Testis (tissue), 3 donors: ENCODE results near the gene MRPS27. TPM values are rescaled to one million over a fixed set of nuclear protein-coding genes. Genes with fewer than 3 reads are reported as not detected.
"Not testable (repeated sequence)": the region's sequence is repeated elsewhere in the genome, so short reads cannot be mapped to it uniquely, and the experiment has no call there.

Experiments used
- DNase-seq: peaks from one replicate; pipeline ENCODE4 v3.0.0-alpha.2; 2019
- H3K27ac ChIP-seq, 2 donors: fragments of 200-600 bp; sonication (generic); one replicate each; pipeline ENCODE4 v1.5.1; 2019
- H3K27me3 ChIP-seq: fragments of 200-600 bp; sonication (generic); one replicate; pipeline ENCODE4 v1.5.1; 2019
- H3K36me3 ChIP-seq: fragments of 200-600 bp; sonication (generic); one replicate; pipeline ENCODE4 v1.5.1; 2017; ENCODE audit warnings: low read depth; ENCODE audit errors: missing control alignments
- H3K4me1 ChIP-seq: fragments of 200-600 bp; sonication (generic); one replicate; pipeline ENCODE4 v1.5.1; 2019
- H3K4me3 ChIP-seq, 2 donors: fragments of 200-600 bp; sonication (generic); one replicate each; pipeline ENCODE4 v1.5.1; 2017 to 2019
- H3K9me3 ChIP-seq: fragments of 200-600 bp; sonication (generic); one replicate; pipeline ENCODE4 v1.5.1; 2017
- POLR2A ChIP-seq: fragments of 450-650 bp; IDR thresholded peaks from one replicate; pipeline ENCODE4 v1.6.1; 2017; ENCODE audit warnings: antibody characterized with exemption, mild to moderate bottlenecking, moderate library complexity
- WGBS, 2 donors: methylation state at CpG; one replicate each; pipeline ENCODE4 v1.1.5; 2018; 5-methylcytosine and 5-hydroxymethylcytosine counted together
- intact Hi-C: fragments of 100-400 bp; cut with DNase I; formaldehyde crosslinking; loops from one replicate; pipeline ENCODE4 v1.15.1; 2023; ENCODE audit warnings: low total_unique reads
- polyA plus RNA-seq: library from polyadenylated mRNA; stranded (reverse); fragments of 350-450 nt; fragmentation: Illumina TruSeq; extraction: RNeasy Lipid Tissue Mini Kit (QIAGEN cat#74804); gene quantifications from one replicate; pipeline ENCODE4 v1.2.3, GENCODE V29; 2014; ENCODE audit warnings: low read depth, low replicate concordance; ENCODE audit not compliant: insufficient read depth
- total RNA-seq, 2 donors: library from RNA; depleted of rRNA; stranded (reverse); fragments of >200 nt; gene quantifications; one replicate each; pipeline ENCODE4 v1.2.3, GENCODE V29; 2016
- TF ChIP-seq, protein P1 (sequence below), 3 experiments: fragments of 450-650 bp in 2 of 3; fragments of 200-600 bp in 1 of 3; sonication (generic) in 1 of 3; IDR thresholded peaks; one replicate each; pipeline ENCODE4 v1.5.1; 2016 to 2019; ENCODE audit warnings: antibody characterized with exemption in 3 of 3, mild to moderate bottlenecking in 2 of 3, moderate library complexity in 1 of 3

Gene MRPS27
- total and polyA plus RNA-seq, 3 donors from 2014 or later: 35.7 to 42.6 (median 41.6) TPM

DNA sequence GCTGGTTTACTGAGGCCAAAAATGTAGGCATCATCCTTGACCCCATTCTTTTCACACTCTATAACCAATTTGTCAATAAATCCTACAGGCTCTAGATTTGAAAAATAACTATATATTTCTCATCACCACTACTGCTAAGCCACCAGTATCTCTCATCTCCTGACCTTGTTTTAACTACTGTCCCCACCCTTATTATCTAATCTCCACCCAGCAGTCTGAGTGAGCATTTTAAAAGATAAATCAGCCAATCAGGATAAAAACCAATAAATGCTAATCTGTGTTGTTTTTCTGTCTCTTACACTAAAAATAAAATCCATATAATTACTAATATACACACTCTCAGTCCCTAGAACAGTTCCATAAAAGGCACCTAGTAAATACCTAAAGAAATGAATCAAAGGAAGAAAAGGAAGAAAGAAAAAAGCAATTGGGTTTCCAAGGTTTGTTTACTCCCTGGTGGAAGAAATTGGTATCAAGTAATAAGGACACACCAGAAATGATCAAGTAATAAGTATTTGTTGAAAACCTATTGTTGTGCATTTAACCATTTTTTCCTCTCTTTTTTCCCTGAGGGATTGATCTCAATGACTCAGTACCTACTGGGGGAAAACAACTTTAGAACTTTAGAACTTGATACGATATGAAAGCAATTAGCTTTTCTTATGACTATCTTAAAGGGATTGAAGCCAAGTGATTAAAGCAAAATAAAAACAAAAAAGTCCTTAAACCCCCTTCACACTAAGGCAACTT lies 19.3 kb downstream of the MRPS27 start:
- no peaks in the 10 kb centered on the region for H3K4me1 ChIP-seq
- 54 to 55% methylated on average over 1 of the region's 1 CpG for WGBS, 2 donors

DNA sequence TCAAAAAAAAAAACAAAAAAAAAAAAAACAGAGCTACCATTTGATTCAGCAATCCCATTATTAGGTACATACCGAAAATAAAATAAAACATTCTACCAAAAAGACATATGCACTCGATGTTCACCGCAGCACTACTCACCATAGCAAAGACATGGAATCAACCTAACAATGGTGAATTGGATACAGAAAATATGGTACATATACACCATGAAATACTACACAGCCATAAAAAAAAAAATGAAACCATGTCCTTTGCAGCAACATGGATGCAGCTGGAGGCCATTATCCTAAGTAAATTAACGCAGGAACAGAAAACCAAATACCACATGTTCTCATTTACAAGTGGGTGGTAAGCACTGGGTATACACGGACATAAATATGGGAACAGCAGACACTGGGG lies 21.3 kb downstream of the MRPS27 start:
- WGBS, 2 donors: 94% methylated on average over 5 of the region's 5 CpGs

More for the DNA sequence above, 19.3 kb downstream of the MRPS27 start:
- DNase-seq: no peak
- TF ChIP-seq, protein P1, sequence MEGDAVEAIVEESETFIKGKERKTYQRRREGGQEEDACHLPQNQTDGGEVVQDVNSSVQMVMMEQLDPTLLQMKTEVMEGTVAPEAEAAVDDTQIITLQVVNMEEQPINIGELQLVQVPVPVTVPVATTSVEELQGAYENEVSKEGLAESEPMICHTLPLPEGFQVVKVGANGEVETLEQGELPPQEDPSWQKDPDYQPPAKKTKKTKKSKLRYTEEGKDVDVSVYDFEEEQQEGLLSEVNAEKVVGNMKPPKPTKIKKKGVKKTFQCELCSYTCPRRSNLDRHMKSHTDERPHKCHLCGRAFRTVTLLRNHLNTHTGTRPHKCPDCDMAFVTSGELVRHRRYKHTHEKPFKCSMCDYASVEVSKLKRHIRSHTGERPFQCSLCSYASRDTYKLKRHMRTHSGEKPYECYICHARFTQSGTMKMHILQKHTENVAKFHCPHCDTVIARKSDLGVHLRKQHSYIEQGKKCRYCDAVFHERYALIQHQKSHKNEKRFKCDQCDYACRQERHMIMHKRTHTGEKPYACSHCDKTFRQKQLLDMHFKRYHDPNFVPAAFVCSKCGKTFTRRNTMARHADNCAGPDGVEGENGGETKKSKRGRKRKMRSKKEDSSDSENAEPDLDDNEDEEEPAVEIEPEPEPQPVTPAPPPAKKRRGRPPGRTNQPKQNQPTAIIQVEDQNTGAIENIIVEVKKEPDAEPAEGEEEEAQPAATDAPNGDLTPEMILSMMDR (IDR thresholded peaks at IDR 0.05): no peak
- no peak for TF ChIP-seq POLR2A
- H3K27me3 ChIP-seq: no peaks in the 10 kb centered on the region
- no peak overlapping the region for H3K27ac ChIP-seq
- no peaks in the 10 kb centered on the region for H3K36me3 ChIP-seq
- H3K9me3 ChIP-seq: no peaks in the 10 kb centered on the region
- H3K4me3 ChIP-seq: no peak overlapping the region
- intact Hi-C loops: no loop called here

DNA sequence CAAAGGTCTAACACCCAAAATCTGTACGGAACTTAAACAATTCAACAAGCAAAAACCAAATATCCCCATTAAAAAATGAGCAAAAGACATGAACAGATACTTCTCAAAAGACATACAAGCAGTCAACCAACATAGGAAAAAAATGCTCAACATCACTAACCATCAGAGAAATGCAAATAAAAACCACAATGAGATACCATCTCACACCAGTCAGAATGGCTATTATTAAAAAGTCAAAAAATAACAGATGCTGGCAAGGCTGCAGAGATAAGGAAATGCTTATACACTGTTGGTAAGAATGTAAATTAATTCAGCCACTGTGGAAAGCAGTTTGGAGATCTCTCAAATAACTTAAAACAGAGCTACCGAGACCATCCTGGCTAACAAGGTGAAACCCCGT lies 21.9 kb downstream of the MRPS27 start:
- H3K9me3 ChIP-seq, intact Hi-C loops, H3K4me3 ChIP-seq, H3K4me1 ChIP-seq, DNase-seq, H3K27me3 ChIP-seq, H3K27ac ChIP-seq, H3K36me3 ChIP-seq: not testable (repeated sequence)
- 87 to 96% methylated on average over 3 of the region's 3 CpGs for WGBS, 2 donors

More for the DNA sequence above, 21.3 kb downstream of the MRPS27 start:
- Histone ChIP-seq H3K9me3 (no peaks in the 10 kb centered on the region), H3K27ac (no peak overlapping the region), H3K36me3 (no peaks in the 10 kb centered on the region), H3K4me3 (no peak overlapping the region), H3K4me1 (no peaks in the 10 kb centered on the region), H3K27me3 (no peaks in the 10 kb centered on the region)
- intact Hi-C loops: no loop called here
- TF ChIP-seq, protein P1 (IDR thresholded peaks at IDR 0.05): no peak
- TF ChIP-seq POLR2A: no peak
- no peak for DNase-seq

DNA sequence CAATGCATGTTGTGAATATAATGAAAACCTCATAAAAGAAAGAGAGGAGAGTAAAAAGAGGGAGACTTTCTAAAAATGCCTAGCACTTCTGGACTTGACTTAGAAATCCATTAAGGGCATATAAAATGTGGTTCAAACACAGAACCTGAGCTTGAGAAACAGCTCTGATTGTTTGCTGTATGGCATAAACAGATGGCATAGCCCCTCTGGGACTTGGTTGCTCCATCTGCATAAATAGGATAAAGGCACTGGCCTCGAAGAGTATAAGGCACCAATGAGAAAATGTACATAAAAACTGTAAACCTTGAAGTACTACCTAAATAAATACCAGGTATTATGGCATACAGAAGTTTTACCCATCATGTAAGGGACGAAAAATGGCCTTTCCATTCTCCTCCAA lies 23.8 kb downstream of the MRPS27 start:
- H3K27me3 ChIP-seq: no peaks in the 10 kb centered on the region
- intact Hi-C loops: no loop called here
- H3K36me3 ChIP-seq: no peaks in the 10 kb centered on the region
- WGBS, 2 donors: 97 to 100% methylated on average over 2 of the region's 2 CpGs
- H3K4me1 ChIP-seq: no peaks in the 10 kb centered on the region
- no peak overlapping the region for H3K27ac ChIP-seq
- no peak for TF ChIP-seq POLR2A
- TF ChIP-seq, protein P1 (IDR thresholded peaks at IDR 0.05): no peak
- no peaks in the 10 kb centered on the region for H3K9me3 ChIP-seq
- DNase-seq: no peak
- H3K4me3 ChIP-seq: no peak overlapping the region

DNA sequence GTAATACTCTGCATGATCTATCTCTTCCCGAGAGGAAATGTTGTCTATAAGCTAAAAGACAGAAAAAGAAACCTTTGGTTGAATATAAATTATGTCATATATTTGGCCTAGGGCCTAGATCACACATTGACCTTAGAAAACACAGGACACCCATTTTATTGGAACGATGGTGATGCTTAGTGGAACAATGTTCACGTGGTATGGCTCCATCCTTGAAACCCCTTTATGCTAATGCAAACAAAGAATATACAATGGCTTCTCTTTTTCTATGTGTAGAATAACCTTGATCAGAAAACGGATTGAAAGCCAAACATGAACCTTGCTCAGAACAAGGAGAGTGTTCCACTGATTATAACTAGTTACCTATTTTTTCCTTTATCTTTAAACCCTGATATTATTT lies 24.5 kb downstream of the MRPS27 start:
- Histone ChIP-seq H3K27ac (no peak overlapping the region), H3K4me1 (no peaks in the 10 kb centered on the region), H3K4me3 (no peak overlapping the region), H3K27me3 (no peaks in the 10 kb centered on the region), H3K9me3 (no peaks in the 10 kb centered on the region), H3K36me3 (no peaks in the 10 kb centered on the region)
- no peak for DNase-seq
- no peak for TF ChIP-seq POLR2A
- TF ChIP-seq, protein P1 (IDR thresholded peaks at IDR 0.05): no peak
- intact Hi-C loops: no loop called here
- WGBS, 2 donors: 88 to 89% methylated on average over 4 of the region's 4 CpGs
